Colon (tissue), 2 donors: ENCODE results near the gene CACNA1G.

Experiments used
- FAIRE-seq: peaks from 2 replicates; lab custom pipeline; 2012; peaks lifted over from hg19 to GRCh38; lab: Jason Lieb, UNC
- donor health status: control.
- donor health status: control.

CACNA1G gene

DNA sequence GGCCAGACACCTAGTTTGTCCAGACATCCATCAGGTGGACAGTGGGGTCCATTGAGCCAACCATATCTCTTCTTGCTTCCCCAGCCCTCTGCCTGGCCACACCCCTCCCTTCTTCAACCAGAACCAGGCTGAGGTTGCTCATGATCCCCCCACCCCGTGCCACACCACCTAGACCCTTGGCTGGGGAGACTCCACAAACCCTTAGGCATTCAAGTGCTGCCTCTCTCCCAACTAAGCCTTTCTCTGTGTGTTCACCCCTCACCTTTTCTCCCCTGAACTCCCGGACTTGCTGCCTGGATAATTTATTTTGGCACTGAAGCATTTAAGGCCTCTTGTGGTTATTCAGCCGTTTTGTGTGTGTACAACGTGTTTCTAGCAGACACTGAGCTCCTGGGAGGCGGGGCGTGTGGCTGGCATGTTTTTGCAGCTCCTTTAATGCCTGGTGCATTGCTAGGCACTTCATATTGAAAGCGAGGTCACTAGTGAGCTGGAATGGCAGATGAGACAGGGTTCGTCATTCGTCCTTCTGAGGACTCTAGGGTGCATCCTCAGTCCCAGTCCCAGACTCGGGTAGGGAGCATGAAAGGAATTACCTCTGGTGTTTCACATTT, 28.7 kb downstream of the CACNA1G start:
- FAIRE-seq, result no peak

- FAIRE-seq, result no peak
These were observed 30.6 kb downstream of the CACNA1G start for GRCh38 chr17:50590946-50591737.

DNA sequence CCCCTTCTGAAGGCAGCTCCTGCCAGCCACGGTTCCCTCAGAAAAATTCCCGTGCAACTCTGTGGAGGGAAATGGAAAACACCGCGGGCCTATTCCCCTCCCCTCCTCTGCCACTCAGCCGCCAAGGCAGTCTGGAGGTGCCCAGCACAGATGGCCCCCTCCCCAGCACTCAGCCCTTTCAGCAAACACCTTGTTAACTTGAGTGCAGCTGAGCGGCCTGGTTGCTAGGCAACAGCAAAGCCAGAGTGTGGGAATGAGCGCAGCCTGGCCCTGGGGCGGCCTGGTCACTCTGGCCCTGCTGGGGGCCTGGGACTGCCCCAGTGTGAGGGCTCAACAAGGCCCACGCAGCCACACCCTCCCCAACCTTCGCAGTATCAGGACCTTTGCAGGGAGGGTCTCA, 32.8 kb downstream of the CACNA1G start:
- FAIRE-seq, result no peak

DNA sequence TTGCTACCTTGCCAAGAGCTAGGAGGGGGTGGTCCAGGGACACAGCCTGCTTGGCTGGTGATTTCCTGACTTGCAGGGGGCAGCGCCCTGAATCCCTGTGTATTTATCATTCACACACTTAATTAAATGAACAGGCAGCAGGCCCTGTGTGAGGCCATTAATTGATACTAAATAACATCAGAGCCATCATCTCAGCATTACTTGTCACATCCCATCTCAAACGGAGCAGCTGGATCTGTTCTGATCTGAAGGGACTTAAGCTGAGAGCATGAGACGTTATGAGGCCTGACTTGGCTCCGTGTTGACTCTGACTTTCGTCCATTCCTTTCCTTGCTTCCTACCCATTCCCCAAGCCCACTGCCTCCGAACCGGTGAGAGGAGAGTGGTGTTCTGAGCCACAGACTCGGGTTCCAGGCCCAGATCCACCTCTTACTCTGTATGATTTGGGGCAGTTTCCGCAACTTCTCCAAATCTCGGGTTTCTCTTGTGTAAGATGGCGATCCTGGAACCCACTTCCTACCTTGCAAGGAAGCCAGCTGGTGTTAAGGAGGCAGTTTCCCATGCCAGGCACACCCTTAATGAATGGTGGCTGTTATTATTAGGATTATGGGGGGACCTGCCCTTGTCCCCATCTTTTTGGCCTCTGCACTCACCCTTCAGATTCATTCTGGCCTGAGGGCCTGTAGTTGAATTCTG, 33.8 kb downstream of the CACNA1G start:
- no peak for FAIRE-seq

DNA sequence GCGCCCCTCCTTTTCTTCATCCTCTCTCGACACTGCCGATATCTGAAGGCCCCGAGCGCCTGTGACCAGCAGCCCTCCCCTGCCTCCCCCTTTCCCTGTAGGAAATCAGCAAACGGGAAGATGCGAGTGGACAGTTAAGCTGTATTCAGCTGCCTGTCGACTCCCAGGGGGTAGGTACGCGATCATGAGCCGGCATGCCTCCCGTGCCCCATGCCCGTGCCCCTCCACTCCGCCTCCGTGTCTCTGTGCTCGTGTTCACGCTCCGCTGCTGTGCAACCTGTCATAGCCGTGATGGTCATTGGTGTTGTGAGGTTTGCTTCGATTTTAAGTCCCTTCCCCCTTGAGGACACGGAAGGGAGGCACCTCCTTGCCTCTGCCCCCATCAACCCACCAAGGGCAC, 34.4 kb downstream of the CACNA1G start:
- no peak for FAIRE-seq

- no peak for FAIRE-seq
These were observed 35.9 kb downstream of the CACNA1G start for GRCh38 chr17:50596191-50597037.

DNA sequence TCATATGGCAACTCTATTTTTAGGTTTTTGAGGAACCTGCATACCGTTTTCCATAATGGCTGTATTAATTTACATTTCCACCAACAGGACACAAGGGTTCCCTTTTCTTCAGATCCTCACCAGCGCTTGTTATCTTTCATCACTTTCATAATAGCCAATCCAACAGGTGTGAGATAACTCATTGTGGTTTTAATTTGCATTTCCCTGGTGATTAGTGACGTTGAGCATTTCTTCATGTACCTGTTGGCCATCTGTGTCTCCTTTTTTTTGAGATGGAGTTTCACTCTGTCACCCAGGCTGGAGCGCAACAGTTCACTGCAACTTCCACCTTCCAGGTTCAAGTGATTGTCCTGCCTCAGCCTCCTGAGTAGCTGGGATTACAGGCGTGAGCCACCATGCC, 38.0 kb downstream of the CACNA1G start:
- FAIRE-seq, result no peak

DNA sequence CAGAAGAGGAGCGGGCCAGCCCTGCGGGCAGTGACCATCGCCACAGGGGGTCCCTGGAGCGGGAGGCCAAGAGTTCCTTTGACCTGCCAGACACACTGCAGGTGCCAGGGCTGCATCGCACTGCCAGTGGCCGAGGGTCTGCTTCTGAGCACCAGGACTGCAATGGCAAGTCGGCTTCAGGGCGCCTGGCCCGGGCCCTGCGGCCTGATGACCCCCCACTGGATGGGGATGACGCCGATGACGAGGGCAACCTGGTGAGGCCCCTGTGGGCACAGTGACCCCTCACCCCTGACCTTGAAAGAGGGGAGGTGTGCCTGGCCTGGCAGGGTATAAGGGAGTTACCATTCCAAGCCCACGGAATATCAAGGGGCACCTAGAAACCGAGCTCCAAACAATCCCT, 39.1 kb downstream of the CACNA1G start:
- no peak for FAIRE-seq

- no peak for FAIRE-seq
These were observed 41.4 kb downstream of the CACNA1G start for GRCh38 chr17:50601823-50602375.

DNA sequence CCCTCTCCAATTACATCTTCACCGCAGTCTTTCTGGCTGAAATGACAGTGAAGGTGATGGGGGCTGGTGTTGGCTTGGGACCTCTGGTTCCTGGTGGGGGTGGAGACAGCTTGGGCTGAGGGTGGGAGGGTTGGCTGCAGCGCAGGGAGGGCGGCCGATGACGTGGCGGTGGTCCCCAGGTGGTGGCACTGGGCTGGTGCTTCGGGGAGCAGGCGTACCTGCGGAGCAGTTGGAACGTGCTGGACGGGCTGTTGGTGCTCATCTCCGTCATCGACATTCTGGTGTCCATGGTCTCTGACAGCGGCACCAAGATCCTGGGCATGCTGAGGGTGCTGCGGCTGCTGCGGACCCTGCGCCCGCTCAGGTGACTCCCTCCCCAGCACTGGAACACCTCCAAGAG, 42.3 kb downstream of the CACNA1G start:
- FAIRE-seq, result no peak

- FAIRE-seq, result no peak
These were observed 42.8 kb downstream of the CACNA1G start for GRCh38 chr17:50603340-50603739.

- FAIRE-seq, result no peak
These were observed 44.0 kb downstream of the CACNA1G start for GRCh38 chr17:50604513-50604912.

DNA sequence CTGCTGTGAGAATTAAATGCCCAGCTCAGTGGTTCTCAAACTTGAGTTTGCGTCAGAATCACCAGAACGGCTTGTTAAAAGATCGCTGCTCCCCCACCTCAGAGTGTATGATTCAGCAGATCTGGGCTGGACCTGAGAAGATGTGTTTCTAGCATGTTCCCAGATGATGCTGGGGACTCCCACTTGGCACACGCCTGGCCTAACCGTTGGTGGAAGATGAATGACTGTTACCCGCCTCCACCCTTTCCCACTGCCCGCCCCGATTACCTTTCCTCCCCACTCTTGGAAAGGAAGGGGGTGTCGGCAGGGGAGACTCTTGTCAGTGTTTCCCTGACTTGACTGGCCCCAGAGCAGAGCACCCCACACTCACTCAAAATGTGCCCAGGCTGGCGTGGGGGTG, 44.9 kb downstream of the CACNA1G start:
- no peak for FAIRE-seq

DNA sequence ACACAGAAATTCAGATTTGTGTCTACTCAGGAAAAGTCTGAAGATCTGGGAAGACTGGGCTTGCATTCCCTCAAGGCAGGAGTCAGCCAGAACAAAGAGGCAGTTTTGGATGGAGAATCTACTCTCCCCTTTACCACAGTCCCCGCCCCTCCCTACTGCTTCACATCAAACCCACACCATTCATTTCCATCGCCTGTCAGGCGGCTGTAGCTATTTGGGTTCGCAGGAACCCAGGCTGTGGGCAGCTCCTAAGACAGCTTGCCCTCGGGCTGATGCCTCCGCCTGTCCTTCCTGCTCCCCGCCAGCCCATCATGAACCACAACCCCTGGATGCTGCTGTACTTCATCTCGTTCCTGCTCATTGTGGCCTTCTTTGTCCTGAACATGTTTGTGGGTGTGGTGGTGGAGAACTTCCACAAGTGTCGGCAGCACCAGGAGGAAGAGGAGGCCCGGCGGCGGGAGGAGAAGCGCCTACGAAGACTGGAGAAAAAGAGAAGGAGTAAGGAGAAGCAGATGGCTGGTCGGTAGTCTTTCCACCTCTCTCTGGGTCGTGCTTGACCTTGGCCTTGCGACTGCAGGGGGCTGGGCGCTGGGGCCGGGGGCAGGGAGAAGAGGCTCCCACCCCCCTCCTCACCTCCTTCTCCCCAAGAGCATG, 47.1 kb downstream of the CACNA1G start:
- FAIRE-seq, result no peak

- FAIRE-seq, result no peak
These were observed 48.3 kb downstream of the CACNA1G start for GRCh38 chr17:50608700-50609379.

DNA sequence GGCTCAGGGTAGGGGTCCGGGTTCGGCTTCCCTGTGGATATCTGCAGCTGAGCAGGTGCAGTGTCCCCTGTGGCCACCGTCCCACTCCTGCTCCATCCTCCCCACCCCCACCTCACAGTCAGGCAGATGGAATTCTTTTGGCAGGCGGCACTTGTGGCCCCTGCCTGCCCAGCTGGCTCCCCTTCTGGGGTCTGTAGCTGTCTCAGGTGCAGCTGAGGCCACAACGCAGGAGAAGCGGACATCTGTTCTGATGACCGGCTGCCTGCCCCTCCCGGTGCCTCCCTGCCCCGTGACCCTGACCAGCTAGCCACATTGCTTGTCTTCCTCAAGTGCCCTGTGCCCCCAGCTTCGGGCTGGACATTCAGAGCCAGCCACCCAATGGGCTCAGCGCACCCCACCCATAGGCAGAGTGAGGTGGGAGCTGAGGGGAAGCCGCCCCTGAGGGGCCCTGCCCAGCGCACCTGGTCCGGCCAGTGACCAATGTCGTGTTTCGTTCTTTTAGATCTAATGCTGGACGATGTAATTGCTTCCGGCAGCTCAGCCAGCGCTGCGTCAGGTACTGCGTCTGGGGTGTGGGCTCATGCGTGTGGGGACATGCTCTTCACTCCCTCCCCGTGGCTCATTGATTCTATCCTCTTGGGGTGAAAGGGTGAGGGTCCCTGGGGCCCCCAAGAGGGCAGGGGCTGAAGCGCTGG, 49.0 kb downstream of the CACNA1G start:
- no peak for FAIRE-seq

DNA sequence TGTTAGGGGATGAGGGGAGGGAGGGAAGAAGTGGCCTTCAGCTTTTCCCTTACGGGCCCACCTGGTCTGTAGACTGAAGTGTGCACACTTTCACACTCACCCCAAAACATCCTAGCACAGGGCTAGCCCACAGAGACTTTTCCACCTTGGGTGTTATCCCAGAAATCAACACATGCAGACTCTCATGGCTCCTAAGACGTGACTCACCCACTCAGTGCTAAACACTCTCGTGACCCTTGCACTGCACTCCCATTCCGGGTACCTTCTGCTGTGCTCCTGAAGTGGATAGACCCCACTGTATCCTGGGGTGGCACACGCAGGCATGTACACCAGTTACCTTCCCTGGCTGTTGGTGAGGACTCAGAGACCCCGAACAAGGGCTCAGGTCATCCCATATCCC, 51.1 kb downstream of the CACNA1G start:
- FAIRE-seq, result no peak

GRCh38 chr17:50612281-50612680, 51.8 kb downstream of the CACNA1G start:
- no peak for FAIRE-seq

GRCh38 chr17:50613007-50613992, 52.8 kb downstream of the CACNA1G start:
- no peak for FAIRE-seq
